NCI-H1436 treated with DMSO at 0.1 percent for 48 hours (cell line): ENCODE data around the gene MTM1.

Source experiments
- DNase-seq: peaks from one replicate; lab custom pipeline; 2025; lab: John Stamatoyannopoulos, UW

Gene MTM1

DNA sequence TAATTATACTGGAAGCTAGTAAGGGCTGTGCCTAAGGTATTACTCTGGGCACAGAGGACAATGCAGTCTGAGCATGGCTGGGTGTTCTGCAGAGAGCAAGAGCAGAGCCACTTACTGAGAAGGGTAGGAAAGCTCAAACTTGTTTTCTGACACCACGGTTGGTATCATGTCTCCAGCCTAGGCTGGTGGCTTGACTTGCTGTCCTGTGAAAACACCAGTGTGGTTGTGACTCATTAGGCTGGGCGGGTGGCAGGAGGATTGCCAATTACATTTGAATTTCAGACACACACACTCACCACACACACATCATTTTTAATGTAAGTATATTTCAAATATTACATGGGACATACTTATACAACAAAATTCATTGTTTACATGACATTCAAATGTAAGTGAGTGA lies 19.7 kb upstream of the MTM1 start:
- DNase-seq, result no peak

DNA sequence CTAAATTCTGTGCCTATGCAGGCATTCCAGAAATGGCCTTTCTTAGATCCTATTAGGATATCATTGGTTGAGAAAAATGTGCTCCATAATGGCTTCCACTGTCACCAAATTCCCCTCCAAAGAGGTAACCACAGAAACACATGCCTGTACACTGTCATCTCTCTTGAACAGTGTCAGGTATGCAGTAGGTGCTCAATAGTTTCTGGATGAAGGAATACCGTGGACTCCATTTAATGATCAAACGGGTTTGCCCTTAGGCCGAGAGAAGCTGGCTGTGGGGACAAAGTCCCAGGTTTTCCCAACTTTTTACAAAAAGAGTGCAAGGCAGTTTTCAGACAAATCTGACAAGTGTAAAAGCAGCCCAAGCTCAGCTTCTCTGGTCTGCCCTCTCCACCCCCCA lies 16.5 kb upstream of the MTM1 start:
- no peak for DNase-seq

DNA sequence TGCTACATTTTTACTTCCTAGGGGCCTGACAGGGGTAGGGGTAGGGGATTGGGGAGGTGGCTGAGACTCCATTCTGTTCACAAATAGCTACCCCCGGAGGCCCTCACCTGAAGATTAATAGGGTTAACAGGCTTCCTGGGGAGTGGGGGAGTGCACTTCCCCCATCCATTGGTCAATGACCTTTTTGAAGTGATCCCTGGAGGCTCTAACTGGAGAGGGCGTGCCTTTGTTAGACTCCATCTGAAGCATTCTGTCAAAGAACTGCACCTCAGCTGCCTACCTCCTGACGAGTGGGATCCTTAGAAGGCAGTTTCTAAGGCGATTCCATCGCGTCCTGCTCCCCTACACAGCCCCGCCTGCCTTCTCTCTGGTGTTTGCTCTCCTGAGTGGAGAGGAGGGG lies 10.0 kb upstream of the MTM1 start:
- DNase-seq, result no peak

DNA sequence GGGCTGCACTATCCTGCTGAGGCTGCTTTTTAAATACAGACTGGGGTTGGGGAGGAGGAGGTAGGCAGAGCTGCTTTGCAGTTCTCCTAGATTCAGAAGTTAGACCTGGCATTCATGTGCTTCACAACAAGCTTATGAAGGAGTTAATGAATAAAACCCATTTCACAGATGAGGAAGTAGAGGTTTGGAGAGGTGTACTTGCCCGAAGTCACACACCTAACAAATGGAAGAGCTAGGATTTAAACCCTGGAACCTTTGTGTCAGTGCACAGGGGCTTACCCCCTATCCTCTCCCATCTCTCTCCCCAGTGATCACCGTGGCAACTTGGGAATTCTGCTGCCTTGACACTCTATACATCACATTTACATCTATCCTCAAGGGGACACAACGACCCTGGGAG lies 3.6 kb upstream of the MTM1 start:
- DNase-seq, result no peak

DNA sequence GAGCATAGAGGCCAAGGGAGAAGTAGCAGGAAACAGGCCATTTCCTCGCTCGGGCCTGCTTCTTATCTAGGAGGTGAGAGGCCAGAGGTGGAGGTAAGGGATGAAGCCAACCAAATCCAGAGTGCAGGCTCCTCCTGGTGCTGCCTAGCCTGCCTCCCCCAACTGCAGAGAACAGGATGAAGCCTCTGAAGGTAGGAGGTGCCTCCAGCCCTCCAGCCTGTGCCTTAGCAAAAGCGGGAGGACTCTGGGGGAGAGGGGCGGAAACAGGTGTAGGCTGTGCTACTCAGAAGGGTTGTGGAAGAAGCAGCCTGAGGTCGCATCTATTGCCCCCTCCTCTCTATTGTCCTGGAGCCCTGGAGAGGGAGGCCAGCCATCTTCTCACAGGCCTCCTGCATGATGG lies 2.9 kb upstream of the MTM1 start:
- no peak for DNase-seq

DNA sequence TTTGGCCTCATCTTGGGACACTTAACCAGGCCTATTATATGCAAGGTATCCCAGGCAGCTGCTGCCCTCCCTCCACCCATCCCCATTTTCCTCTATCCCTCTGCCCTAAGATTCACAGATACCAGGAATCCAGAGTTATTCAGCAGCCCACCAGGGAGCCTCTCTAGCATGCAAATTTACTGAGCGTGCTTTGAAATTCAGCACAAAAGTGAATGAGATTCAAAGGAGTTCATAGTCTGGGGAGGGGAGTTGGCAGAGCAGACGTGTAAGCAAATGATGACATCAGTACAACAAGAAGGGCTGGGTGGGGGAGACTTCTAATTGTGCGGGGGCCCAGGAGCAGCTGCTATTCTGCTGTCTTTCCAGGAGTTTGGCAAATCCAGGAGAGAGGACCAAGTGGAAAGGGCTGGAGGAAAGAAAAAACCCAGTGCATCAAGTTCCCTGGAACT lies 1.7 kb upstream of the MTM1 start:
- no peak for DNase-seq

DNA sequence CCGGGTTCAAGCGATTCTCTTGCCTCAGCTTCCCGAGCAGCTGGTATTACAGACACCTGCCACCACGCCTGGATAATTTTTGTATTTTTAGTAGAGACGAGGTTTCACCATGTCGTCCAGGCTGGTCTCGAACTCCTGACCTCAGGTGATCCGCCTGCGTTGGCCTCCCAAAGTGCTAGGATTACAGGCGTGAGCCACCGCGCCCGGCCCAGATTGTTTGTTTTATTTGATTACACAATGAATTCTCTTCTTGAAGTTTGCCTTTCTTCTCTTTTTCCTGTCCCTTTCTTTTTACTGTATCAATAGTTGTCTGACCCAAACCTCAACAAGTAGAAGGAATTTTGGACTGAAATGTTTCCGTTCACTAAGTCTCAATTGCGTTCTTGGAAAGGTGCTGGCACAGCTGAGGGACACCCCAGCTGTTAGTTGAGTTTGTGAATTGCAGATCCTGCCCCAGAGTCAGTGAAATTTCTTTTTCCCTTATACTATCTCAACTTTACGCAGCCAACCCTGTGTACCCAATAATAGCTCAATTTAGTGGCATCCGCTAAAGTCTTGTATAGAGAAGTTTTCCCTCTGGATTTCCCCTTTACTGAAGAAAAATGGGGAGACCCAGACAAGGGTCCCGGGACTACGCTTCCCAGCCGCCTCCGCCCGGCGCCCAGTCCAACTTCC lies 639 bp upstream of the MTM1 start:
- DNase-seq, result no peak

DNA sequence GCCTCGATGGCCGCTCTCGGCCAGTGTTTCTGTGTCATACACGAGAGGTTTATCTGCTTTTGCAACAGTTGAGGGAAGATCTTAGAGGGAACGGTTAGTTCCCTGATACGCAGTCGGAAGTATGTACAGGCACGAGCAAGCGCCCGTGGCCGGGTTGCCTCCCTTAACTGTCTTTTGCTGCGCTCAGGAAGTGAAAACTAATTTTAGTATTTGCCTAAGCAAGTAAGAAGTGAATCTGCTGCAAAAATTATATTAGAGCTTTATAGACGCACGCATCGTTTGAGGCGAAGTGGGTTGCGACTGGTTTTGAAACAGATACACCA lies 695 bp downstream of the MTM1 start:
- DNase-seq, result no peak

DNA sequence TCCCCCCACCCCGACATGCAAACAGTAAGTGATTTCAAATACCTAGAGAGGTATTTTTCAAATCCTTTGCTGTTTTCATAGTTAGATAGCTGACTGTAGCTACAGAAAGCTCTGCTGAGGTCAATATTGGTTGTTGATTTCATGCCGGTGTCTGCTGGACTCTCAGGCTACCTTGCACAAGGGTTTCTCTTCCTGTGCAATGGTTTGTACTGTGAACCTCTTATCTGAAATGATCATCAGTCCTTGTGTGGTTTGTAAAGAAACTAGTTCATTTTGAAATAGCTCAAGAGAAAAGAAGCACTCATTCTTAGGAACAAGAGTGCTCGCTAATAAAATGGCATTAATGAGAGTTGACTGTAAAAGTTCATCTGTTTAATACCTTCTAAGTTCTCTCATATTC lies 2.1 kb downstream of the MTM1 start:
- DNase-seq, result no peak

DNA sequence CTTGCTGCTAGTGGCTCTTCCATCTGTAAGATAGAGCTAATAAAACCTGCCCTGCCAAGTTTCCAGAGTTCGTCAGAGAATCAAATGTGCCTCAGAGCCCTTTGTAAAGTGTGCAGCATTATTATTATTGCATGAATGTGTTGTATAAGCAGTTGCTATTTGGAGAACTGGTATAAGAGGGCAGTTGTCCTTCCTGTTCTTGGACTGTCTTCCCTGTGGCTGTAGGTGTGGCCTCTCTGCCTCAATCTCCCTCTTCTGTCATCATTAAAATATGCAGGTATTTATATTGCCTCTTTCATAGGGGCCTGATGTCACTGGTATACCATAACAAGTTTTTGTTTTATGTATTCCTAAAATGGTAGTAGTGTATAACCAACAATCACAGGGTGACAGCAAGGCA lies 3.8 kb downstream of the MTM1 start:
- no peak for DNase-seq

DNA sequence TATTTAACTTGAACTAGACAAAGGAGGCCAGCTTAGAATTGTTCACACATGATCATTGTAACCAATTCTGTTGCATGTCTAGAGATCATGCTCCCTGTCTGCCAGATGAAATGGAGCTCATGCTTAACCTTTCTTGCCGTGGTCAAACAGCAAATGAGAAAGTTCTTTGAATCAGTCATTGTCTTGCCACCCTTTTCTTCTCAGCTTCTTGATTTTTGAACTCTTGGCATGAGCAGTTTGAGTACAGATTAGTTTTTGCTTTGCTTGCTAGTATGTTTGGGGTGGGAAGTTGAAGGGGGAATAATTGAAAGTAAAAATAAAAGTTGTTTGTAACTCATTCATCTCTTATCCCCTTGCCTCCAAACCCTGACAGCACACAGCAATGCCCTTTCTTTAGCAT lies 4.7 kb downstream of the MTM1 start:
- no peak for DNase-seq

DNA sequence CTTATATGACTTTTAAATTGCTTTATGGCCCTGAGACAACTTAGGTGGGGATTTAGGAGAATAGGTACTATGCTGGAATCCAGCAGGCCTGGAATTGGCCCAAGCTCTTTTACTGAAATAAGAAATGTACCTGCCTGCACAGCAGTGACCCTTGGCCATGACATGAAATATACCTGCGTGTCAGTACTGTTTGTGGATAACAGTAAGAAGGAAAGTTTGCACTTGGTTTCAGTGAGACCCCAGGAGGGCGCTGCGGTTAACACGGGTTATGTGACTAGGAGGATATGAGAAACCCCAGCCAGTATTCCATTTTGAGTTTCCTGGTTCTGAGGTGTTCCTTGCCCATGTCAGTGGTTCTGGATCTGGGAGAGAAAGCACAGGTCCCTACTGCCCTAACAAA lies 5.3 kb downstream of the MTM1 start:
- DNase-seq, result no peak

DNA sequence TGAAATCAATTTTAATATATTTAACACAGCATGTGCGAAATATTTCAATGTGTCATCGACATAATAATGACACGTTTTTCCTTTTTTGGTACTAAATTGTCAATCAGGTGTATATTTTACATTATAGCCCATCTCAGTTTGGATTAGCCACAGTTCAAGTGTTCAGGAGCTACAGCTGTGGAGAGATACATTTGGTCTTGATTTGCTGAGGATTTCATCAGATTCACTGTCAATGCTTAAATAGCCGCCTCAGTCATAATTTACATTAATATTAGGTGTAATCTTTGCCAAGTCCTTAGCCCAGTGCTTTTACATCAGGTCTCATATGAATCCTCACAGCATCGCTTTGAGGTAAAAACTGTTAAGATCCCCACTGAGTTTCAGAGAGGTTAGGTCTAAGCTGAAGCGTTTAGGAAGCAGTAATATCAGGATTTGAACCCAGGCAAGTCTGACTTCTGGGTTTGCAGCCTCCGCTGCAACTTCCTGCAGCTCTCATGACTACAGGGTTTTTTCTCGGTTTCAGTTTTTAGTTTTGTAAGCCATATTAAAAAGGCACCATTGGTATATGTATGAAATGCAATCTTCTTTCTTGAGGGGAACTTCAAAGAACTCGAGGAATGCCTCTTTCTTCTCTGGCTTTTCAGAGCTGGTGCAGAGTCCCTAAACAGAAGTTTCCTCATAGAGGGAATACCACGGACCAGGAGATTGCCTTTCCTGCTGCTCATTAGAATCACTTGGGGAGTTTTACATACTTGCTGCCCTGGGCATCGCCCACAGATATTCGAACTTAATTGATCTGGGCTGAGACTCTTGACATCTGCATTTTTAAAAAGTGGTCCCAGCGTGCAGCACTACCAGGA lies 6.4 kb downstream of the MTM1 start:
- no peak for DNase-seq

DNA sequence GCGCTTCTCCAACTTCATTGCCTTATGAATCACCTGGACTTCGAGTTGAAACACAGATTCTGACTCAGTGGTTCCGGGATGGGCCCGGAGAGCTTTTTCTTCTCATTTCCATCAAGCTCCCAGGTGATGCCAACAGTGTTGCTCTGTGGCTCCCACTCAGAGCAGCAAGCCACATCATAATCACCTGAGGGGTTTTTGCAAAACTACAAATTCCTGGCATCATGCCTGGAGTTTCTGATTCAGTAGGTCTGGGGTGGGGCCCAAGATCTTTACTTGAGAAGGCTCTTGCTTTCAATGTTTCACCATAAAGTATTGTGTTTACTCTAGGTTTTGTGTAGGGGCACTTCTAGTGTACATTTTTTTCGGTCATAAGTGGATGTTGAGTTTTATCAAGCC lies 7.0 kb downstream of the MTM1 start:
- DNase-seq, result no peak

DNA sequence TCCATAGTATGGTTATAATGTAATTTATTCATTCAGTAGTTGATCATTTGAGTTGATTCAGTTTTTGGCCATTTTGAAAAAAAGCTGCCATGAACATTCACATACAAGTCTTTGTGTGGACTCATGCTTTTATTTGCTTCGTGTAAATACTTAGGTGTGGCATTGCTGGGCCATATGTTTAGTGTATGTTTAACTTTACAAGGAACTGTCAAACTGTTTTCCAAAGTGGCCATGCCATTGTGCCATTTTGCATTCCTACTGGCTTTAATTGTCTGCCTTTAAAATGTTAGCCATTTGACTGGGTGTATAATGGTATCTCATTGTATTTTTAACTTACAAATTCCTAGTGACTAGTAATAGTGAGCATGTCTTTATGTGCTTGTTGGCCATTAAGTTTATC lies 8.8 kb downstream of the MTM1 start:
- DNase-seq, result no peak

DNA sequence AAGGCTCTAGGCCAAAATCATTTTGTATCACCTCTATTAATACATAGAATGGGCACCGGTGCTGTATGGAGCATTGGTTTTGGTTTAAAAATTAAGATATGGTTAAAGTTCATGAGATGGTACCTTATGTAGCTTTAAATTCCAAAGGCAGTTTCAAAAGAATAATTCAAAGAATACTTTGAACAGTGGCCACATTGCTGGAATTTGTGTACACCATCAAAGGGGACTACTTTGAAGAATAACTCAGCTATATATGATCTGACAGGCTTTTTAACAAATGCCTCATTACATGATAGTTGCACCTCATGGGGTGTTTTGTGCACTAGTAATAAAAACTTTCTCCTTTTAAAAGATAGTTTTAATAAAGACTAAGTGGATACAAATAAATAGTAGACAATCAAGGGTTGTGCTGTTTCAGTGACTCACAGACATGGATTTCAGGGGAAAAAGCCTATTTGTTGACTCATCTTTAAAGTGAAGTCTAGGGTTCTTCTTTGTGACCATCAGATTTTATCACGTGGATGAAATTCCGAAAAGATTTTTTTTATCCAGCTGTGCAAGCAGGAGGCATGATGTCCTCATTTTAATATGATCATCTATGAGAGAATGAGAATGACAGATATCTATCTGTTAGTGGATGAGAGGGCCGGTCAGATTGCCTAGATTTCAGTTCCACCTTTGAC lies 12.8 kb downstream of the MTM1 start:
- no peak for DNase-seq

DNA sequence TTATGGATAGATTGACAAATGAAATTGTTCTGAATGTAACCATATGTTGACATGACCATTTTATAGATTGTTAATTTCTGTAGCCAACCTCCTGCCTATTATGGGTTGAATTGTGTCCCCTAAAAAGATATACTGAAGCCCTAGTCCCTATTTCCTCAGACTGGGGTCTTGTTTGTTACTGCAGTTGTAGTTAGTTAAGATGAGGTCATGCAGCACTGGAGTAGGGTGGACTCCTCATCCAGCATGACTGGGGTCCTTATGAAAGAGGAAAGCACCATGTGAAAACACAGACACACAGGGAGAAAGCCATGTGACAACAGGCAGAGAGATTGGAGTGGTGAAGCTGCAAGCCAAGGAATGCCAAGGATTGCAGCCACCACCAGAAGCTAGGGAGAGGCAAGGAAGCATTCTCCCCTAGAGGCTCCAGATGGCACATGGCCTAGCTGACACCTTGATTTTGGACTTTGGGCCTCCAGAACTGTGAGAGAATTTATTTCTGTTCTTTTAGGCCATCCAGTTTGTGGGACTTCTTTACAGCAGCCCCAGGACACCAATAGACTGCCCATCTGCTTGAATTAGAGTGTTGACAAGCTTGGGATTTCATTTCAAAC lies 14.0 kb downstream of the MTM1 start:
- no peak for DNase-seq

DNA sequence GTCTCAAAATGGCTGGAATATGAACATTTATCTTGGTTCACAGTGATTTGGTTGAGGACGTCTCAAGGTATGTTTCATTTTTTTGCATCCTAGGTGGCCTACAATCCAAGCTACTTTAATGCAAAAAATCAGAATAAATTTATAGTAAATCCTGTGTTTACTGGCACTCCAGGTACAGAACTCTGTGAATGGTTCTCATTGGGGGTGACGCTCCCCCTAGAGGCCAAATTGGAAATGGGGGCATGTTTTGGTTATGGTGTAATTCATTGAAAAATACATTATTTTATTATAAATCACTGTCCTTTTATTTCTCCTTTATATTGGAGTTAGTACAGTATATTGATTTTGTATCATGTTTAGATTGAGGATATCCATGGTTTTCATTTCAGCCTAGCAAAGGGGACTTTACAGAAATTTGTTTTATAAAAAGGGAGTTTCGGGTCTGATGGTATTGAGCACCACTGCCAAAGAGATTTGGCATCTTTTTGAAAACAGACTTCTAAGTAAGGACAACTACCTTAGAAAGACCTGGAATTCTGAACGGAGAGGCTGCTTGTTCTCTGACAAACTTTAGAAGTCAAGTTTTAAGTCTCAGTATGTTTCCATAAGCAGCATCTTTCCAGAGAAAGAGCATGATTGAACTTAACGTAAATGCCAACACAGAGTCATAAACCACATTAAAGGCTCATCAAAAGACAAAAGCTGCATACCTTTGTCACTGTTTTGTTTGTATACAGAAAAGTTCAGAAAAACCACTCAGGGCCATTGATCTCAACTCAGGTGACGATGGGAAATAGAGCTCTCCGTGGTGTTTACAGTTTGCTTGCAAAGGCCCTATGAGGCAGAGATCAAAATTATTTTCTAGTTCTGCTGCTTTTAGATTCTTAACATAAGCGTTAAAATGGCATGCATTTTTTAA lies 19.4 kb downstream of the MTM1 start:
- DNase-seq, result no peak

DNA sequence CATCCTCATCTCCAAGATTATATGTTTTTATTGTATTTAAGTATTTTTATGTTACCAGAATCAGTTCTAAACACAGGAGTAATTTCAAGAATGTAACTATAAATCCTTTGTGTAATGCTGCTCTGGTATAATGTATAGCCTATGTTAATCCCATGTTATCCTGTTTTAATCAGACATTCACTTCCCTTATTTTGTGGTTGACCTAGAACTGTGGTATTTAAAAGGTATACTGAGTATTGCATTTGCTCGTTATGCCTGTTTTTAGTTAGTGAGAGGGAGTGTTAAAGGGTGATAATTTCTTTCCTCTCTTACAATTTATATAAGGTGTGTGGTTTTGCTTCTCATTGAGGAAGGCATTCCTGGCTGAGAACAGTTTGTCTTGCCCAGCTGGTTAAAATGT lies 26.2 kb downstream of the MTM1 start:
- DNase-seq, result no peak

DNA sequence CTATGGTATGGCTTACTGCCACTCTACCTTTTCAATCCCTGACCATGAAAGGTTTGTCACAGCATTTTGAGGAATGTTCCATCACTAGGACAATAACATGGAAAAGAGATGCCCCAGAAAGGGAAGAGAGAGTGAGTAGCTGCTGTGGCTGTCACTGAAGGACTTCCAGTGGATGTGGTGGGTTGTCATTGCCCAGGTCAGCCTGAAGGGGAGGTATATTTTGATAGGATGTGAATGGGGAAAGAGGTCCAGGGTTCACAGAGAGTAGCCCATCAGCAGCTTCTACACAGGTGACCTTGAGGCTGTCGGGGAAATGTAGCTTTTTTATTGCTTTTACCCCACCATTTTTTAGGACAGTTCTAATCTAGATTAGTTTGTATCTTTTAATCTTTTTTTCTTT lies 30.8 kb downstream of the MTM1 start:
- DNase-seq, result no peak

DNA sequence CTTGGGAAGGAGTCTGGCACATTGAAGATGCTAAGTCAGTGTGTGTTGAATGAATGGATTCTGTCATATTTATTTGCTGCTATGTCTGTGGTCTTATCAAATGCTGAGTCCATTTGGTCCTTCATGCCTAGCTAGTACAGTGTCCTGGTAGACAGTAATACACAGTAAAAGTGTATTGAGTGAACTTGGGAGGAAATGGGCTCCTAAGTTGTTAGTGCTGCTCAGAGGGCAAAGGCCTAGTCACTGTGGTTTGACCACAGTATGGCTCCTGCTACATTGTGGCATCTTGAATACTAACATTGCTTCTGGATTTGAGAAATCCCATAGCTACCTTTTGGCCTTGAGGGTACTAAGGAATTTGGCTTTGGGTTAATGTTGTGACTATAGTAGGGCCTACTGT lies 33.9 kb downstream of the MTM1 start:
- no peak for DNase-seq

DNA sequence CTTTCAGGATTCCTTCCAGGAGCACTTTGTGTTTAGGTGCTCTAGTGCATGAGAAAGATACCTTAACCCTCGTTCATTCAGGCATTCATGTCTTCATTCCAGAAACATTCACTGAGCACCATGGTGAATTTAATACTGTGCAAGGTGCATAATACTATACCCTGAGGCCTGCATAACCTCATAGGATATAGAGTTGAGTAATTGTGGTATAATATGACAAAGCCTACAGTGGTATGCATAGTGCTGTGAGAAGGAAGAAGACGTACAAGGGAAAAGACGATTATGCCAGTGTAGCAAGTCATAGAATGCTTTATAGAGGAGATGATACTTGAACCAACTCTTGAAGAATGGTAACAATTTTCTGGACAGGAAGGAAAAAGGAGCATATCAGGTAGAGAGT lies 34.3 kb downstream of the MTM1 start:
- no peak for DNase-seq
